HG03571 (cell line): Measurements from ENCODE around the gene FMN2.

Source experiments
- ATAC-seq: cut with Tn5 transposase; IDR thresholded peaks from one replicate; pipeline ENCODE4 v1.9.1; 2021; ENCODE audit not compliant: unreplicated experiment

The FMN2 gene

DNA sequence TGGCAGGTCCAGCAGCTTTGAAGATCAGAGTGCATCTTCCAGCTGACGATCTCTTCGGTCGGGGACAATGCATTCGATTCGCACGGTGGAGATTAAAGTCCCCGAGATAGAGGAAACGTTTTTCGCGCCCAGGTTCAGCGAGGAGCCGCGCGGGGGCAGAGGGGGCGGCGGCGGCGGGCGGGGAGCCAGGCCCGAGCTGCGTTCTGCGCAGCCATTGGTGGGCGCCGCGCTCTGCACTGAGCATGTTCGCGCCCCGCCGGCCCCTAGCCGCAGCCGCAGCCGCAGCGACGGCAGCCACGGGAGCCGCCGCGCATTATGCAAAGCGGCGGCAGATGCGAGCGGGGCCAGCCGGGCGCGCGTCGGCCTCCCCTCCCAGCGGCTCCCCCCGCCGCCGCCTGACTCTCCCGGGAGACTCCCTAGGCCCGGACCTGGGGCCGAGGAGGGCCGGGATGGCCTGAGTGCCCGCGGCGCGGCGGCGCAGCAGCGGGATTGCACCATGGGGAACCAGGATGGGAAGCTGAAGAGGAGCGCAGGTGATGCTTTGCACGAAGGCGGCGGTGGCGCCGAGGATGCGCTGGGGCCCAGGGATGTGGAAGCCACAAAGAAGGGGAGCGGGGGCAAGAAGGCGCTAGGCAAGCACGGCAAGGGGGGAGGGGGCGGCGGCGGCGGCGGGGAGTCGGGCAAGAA, at the start of gene FMN2:
FMN2 (plus strand) TSS at position 270 of the 687 bp plus-strand sequence; CDS start at position 497, 227 bp downstream.
- ATAC-seq, result no peak

DNA sequence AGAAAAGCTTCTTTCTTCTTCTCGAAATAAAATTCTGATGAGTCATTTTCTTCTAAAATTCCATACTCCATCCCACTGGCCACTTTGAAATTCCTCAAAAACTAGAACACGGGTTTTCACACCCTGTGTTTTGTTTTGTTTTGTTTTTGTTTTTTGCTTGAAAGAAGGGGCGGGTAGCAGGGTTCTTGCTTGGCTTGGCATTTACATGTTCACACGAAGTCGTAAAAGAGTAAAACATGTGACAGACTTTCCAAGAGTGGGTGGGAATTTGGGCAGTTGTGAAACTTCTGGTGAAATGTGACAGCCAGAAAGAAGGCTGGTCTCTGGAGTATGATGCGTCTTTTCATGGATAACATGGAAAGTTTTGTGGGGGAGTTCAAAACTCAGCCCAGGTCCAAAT, 47.1 kb upstream of the FMN2 start:
- ATAC-seq, result no peak

DNA sequence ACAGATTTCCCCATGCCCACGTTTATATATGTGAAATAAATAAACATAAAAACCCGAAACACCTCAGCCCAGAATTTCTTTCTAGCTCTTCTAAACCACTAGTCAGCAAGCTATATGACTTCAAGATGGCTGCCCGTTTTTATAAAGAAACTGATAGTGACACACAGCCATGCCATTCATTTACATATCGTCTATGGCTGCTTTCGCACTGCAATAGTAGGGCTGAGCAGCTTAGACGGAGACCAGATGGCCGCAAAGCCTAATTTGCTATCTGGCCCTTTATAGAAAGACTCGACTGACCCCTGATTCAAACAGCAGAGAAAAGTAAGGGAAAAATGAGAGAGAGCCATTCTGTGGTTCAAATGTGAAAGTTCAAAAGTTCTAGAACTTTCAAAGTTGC, 45.7 kb upstream of the FMN2 start:
- no peak for ATAC-seq

DNA sequence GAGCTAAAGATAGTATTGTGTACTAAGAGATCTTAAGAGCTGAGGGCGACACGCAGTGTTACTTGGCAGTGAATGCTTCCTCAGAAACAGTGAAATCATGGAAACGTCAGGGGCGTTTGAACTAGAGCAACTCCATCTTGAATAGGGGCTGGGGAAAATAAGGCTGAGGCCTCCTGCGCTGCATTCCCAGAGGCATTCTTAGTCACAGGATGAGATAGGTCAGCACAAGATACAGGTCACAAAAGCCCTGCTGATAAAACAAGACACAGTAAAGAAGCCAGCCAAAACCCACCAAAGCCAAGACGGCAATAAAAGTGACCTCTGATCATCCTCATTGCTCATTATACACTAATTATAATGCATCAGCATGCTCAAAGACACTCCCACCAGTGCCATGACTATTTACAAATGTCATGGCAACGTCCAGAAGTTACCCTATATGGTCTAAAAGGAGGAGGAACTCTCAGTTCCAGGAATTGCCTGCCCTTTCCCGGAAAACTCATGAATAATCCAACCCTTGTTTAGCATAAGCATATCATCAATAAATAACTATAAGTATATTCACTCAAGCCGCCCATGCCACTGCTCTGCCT, 37.5 kb upstream of the FMN2 start:
- no peak for ATAC-seq

DNA sequence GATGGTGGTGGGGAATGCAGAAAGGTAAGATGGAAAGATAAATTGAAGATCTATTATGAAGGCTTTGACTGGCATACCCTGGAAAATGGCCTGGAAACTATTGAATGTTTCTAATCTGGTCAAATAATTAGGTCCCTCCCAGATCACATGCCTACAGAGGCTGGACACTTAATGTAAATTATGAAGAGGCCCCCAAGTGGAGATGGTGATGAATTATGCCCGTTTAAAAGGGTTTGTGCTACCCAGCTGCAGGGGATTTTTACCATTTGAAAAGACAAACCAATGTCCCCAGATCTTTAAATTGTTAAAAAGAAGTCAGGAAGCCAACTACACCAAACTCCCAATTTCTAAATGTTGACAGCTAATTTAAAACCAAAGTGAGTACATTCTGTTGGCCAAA, 35.7 kb upstream of the FMN2 start:
- no peak for ATAC-seq

DNA sequence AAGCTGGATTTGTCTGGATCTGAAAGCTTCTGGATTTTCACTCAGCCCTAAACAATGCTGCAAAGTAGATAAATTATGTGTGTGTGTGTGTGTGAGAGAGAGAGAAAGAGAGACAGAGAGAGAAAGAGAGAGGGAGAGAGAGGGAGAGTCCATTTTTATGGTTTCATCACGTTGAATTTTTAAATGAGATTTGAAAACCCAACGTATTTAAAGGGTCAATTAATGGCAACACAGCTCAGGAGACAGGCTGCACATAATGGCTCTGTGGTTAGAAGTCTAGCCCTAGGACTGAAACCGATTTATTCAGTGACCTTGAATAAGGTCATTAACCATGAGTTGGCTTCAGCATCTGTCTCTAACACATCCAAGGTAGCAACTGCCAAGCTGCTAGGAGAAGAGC, 35.3 kb upstream of the FMN2 start:
- ATAC-seq, result no peak

DNA sequence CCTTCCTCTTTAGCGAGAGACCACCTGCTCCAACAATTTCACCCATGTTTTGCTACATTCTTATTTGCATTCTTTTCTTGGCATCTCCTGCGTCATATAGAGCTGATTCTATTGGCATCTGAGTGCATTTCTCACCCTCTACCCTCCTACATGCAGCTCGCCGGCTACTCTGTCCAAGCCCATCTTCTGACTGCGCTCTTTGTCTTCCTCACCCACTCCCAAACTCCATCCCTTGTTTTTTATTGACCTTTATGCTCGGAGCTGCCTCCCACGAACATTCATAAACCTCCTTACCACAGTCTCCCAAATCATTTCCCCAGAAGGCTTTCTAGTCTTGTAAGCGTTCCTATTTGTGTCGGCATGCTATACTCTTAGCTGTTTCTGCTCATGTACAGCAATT, 33.6 kb upstream of the FMN2 start:
- ATAC-seq, result no peak

DNA sequence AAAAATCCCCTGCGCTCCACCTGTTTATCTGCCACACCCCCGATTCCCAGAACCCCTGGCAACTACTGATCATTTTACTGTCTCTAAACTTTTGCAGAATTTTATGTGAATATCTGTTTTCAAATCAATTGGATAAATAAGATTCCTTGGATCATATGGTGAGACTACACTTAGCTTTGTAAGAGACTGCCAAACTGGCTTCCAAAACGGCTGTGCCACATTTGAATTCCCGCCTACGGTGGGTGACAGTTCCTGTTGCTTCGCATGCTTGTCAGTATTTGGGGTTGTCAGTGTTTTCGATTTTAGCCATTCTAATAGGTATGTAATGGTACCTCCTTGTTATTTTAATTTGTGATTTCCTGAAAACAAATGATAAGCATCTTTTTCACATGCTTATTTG, 22.7 kb upstream of the FMN2 start:
- ATAC-seq, result no peak

DNA sequence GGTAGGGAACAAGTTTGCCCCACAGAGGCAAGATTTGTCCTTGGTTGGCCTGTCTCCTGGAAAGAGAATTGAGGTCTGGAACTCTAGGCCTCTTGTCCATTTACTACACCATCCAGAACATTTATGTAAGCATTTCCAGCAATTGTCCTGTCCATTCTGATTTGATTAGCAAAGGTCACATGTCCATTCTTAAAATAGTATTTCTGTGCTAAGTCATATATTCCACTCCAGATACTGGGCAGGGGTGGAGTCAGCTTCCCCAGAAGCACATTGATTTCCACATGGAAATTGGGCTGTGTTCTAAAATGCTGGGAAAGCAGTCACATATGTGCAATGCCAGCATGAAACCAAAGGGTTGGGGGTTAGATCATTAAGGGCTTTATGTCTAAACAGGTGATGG, 21.5 kb upstream of the FMN2 start:
- ATAC-seq, result no peak

DNA sequence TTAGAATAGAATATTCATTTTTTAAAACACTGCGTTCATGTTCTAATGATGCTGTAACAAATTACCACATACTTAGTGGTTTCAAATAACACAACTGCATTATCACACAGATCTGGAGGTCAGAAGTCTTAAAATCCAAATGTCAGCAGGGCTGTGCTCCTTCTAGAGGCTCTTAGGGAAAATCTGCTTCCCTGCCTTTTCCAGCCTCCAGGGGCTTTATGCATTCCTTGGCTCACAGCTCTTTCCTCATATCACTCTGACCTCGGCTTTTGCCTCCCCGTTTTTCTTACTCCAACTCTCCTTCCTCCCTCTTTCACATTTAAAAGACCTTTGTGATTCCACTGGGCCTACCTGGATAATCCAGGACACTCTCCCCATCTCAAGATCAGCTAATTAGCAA, 18.6 kb upstream of the FMN2 start:
- ATAC-seq, result no peak

DNA sequence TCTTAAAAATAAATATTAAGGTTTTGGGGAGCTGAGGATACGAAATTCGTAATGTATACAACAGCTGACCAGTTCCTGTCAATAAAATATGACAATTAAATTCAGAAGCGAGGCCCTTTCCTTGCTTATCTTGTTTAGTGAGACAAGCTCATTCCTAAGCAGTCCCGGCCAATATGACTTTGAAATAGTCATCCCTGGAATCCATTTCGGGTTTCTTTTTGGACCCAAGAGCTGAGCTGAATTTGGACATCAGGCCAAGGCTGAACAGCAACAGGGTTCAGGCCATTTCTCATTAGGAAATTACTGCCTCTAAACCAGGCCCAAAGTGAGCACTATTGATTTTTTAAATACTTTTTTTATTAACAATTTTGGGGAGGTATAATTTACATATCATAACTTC, 17.3 kb upstream of the FMN2 start:
- ATAC-seq, result no peak

DNA sequence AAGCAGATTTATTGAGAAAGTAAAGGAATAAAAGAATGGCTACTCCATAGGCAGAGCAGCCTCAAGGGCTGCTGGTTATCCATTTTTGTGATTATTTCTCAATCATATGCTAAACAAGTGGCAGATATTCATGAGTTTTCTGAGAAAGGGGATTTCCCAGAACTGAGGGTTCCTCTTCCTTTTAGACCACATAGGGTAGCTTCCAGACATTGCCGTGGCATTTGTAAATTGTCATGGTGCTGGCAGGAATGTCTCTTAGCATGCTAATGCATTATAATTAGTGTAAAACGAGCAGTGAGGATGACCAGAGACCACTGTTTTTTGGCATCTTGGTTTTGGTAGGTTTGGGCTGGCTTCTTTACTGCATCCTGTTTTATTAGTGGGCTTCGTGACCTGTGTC, 16.8 kb upstream of the FMN2 start:
- ATAC-seq, result no peak

DNA sequence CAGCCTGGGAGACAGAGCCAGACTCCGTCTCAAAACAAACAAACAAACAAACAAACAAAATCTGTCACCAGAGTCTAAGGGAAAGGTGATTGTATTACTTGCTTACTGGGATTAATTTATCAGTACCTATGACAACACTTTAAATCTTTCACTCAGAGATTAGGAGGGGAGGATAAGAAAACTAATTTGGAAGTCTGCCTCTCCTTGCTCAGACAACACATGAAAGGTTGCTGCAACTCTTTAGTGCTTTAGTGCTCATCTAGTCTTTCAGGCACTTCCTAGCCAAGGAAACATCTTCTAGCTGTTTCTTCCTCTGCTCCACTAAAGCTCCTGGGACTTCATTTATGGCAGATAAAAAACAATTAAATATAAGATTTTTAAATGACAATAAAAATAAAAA, 7.3 kb upstream of the FMN2 start:
- ATAC-seq, result no peak

DNA sequence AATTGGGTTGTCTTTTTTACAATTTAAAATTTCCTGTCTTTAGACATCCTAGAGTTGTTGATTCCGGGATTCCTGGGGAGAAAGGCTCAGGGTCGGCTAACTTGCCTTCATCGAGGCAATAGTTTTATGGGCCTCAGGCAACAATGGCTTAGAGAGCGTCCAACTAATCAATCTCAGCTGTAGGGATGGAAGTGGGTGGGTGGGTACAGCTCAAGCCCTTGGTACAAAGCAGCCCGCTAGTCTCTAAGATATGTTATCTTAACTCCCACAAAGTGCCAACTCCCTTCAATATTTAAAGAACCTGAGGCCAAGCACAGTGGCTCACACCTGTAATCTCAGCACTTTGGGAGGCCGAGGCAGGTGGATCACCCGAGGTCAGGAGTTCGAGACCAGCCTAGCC, 6.9 kb upstream of the FMN2 start:
- no peak for ATAC-seq

DNA sequence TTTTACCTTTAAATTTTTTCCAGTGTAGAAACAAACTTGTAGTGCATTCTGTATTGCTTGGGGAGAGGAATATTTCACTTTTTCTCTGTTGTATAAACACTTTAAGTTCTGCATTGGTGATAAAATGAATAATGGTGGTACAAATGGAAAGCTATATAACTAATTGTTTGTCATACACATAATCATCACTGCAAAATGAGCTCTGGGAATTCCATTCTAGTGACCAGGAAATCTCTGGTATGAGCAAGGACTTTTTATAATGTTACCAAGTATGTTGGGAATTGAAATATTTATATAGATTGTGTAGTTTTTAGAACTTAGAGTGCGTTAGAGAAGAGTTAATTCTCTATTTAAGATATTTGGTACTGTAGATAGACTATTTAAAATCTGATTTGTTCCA, 5.0 kb upstream of the FMN2 start:
- no peak for ATAC-seq

DNA sequence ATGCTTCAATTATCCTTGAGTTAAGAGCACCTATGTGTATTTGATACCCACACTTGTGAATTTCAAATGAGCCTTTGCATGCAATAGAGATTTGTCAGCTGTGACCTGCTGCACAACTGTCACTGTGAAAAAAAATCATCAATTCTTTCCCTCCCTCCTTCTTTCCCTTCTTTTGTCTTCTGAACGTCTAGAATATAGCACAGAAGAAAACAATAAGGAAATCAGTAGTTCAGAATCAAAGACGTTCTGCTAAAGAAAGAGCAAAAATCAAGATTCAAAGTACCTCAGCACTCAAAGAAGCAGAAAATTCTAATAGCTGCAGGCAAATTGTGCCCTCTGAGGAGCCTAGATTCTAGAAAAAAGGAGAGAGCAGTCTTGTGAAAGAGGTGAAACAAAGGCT, 1.7 kb upstream of the FMN2 start:
- ATAC-seq, result no peak

DNA sequence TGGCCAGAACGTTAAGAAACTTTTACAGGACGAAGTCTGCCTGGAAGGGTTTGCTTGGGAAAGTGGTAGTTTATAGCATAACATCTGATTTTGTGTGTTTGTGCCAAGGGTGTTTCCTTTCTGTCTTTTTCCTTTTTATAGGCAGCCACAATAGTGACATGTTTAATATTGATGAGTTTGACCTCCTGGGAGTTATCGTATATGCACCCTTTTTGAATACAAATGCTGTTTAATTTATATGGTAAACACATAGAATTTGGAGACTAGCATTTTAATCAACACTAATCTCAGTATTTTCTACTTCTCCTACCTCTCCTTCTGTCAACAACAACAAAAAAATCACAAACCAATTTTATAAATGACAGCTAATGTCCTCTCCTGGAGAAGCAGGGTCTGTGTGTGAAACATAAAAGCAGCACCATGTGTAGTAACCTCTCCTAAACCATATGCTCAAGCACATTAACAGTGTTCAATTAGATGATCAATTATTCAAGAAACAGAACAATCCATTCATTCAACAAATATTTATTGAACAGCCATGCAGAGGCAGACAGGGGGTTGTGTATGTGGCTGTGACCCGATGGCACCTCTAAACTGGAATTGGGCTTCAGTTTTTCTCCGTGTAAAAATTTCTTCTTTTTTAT, 604 bp upstream of the FMN2 start:
- ATAC-seq, result no peak

DNA sequence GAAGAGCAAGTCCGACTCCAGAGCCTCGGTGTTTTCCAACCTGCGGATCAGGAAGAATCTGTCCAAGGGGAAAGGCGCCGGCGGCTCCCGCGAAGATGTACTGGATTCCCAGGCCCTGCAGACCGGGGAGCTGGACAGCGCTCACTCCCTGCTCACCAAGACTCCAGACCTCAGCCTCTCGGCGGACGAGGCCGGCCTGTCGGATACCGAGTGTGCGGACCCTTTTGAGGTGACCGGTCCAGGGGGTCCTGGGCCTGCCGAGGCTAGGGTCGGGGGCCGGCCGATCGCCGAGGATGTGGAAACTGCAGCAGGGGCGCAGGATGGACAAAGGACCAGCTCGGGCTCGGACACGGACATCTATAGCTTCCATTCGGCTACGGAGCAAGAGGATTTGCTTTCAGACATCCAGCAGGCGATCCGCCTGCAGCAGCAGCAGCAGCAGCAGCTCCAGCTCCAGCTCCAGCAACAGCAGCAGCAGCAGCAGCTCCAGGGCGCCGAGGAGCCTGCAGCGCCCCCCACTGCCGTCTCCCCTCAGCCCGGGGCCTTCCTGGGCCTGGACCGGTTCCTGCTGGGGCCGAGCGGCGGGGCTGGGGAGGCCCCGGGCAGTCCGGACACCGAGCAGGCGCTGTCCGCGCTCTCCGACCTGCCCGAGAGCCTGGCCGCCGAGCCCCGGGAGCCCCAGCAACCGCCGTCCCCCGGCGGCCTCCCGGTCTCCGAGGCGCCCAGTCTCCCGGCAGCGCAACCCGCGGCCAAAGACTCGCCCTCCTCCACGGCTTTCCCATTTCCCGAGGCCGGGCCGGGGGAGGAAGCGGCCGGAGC, 827 bp downstream of the FMN2 start:
- no peak for ATAC-seq

DNA sequence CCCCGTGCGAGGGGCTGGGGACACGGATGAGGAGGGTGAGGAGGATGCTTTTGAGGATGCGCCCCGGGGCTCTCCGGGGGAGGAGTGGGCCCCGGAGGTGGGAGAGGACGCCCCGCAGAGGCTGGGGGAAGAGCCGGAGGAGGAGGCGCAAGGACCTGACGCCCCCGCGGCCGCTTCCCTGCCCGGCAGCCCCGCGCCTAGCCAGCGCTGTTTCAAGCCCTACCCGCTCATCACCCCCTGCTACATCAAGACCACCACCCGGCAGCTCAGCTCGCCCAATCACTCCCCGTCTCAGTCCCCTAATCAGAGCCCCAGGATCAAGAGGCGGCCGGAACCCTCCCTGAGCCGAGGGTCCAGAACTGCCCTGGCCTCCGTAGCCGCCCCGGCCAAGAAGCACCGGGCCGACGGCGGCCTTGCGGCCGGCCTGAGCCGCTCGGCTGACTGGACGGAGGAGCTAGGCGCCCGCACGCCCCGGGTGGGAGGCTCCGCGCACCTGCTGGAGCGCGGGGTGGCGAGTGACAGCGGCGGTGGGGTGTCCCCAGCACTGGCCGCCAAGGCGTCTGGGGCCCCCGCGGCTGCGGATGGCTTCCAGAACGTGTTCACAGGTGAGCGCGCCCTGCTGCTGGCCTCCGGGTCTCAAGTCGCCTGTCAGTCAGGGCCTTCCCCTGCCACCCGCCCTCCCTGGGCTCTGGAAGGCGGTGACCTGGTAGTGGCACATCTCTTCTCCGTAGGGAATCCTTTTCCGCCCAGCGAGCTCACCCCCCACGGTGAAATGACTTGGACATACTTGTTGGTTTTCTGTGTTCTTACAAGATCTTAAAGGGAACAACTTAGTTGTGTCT, 1.7 kb downstream of the FMN2 start:
- ATAC-seq, result no peak

DNA sequence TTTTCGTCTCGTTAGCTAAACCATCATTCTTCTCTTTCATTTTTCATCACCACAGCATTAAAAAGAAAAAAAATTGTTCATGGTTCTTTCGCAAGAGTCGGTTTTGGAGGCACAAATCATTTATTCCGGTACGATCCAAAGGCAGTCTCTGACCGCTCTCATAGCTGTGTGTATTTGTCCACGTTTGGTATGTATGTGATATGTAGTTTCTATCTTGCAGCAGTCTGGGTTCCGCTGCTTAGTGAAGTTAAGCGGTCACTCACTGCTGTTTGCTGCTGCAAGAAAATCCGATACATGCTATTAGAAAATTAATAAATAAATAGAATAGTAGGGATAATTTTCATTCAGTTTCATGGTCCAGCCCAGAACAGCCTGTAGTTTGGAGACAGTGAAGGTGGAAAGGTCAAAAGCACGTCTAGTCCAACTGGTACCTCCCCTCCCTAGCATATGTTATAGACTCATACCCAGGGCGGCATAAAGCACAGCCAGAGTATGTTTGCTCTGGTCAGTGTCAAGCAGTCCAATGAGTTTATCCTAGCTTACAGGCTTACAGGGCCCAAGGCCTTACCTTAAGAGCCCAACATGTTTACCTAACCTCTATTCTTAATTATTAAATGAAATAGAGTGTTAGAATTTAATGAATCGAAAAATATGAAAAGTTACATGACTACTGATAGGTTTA, 2.5 kb downstream of the FMN2 start:
- ATAC-seq, result no peak
